ENCODE data around the gene ARHGEF11.

- peak in 1 of 3 experiments; percentile 10 for TF ChIP-seq CTCF (optimal IDR thresholded peaks at IDR 0.05 in 1 of 3, IDR thresholded peaks at IDR 0.05 in 1 of 3, conservative IDR thresholded peaks at IDR 0.05 in 1 of 3; ENCODE audit: extremely low read depth in 1 of 3, insufficient read depth in 2 of 3, low read length in 3 of 3)
- TF ChIP-seq EZH2 (IDR thresholded peaks at IDR 0.05; ENCODE audit: low read length), result no peak
These were observed 120.9 kb downstream of the ARHGEF11 start for GRCh38 chr1:156924478-156925153.
